SK-N-SH (cell line): ENCODE results near the gene NEGR1. TPM values are rescaled to one million over a fixed set of nuclear protein-coding genes. Genes with fewer than 3 reads are reported as not detected.

ENCODE experiments used
- CTCF ChIA-PET: fragments of 300-600, 350-600 bp; formaldehyde crosslinking; extraction: SDS; loops from one replicate; lab custom pipeline; 2021; lab: Yijun Ruan, JAX
- POLR2A ChIA-PET: fragments of 350-600 bp; sonication (Branson Sonifier 250); formaldehyde crosslinking; extraction: SDS; loops from one replicate; lab custom pipeline; 2020; ENCODE audit warnings: antibody characterized with exemption, inconsistent platforms; lab: Yijun Ruan, JAX
- DNase-seq: peaks from one replicate; pipeline ENCODE4 v3.0.0; 2012
- H2AFZ ChIP-seq: fragments of 200-600 bp; sonication (generic); 2 replicates; pipeline ENCODE4 v1.8.1; 2016; ENCODE audit warnings: antibody characterized with exemption, mild to moderate bottlenecking, low read depth
- H3F3A ChIP-seq: fragments of 200-600 bp; sonication (generic); replicated peaks from 2 replicates; pipeline ENCODE3; 2016; ENCODE audit warnings: antibody characterized with exemption, mild to moderate bottlenecking; ENCODE audit not compliant: insufficient read depth
- H3K27ac ChIP-seq, 2 experiments: fragments of 200-500 bp in 1 of 2; fragments of 200-600 bp in 1 of 2; sonication (Bioruptor generic) in 1 of 2; sonication (generic), shearing (Covaris generic) in 1 of 2; 2 replicates each; pipeline versions ENCODE4 v1.5.1 to v1.6.1; 2014 to 2016; ENCODE audit warnings: low read depth in 2 of 2, inconsistent platforms in 1 of 2, low read length in 1 of 2, mild to moderate bottlenecking in 1 of 2, mixed read lengths in 1 of 2
- H3K27me3 ChIP-seq: fragments of 200-600 bp; sonication (generic), shearing (Covaris generic); 2 replicates; pipeline ENCODE4 v1.6.1; 2016; ENCODE audit warnings: mixed run types; ENCODE audit not compliant: insufficient read depth
- H3K36me3 ChIP-seq, 2 experiments: fragments of 200-500 bp in 1 of 2; fragments of 200-600 bp in 1 of 2; sonication (Bioruptor generic) in 1 of 2; sonication (generic) in 1 of 2; replicated peaks in 1 of 2; 2 replicates each; pipeline versions ENCODE3 to v1.5.1; 2014 to 2016; ENCODE audit warnings: low read length in 1 of 2, mild to moderate bottlenecking in 1 of 2; ENCODE audit not compliant: insufficient read depth in 2 of 2, control insufficient read depth in 1 of 2
- H3K4me1 ChIP-seq, 2 experiments: fragments of 200-500 bp in 1 of 2; fragments of 200-600 bp in 1 of 2; sonication (Bioruptor generic) in 1 of 2; sonication (generic), shearing (Covaris generic) in 1 of 2; 2 replicates each; pipeline versions ENCODE4 v1.5.1 to v1.6.1; 2014 to 2016; ENCODE audit warnings: low read depth in 1 of 2, low read length in 1 of 2, mixed run types in 1 of 2; ENCODE audit not compliant: insufficient read depth in 2 of 2, control insufficient read depth in 1 of 2
- H3K4me2 ChIP-seq: fragments of 200-600 bp; sonication (generic), shearing (Covaris generic); 2 replicates; pipeline ENCODE4 v1.6.1; 2017; ENCODE audit warnings: mixed run types
- H3K4me3 ChIP-seq, 2 experiments: fragments of 200-500 bp in 1 of 2; fragments of 200-600 bp in 1 of 2; sonication (Bioruptor generic) in 1 of 2; sonication (generic), shearing (Covaris generic) in 1 of 2; 2 replicates each; pipeline versions ENCODE4 v1.5.1 to v1.8.1; 2014 to 2016; ENCODE audit warnings: low read depth in 2 of 2, inconsistent platforms in 1 of 2, low read length in 1 of 2, mild to moderate bottlenecking in 1 of 2, mixed read lengths in 1 of 2, moderate library complexity in 1 of 2
- H3K79me2 ChIP-seq: fragments of 200-600 bp; sonication (generic); 2 replicates; pipeline ENCODE4 v1.8.1; 2017; ENCODE audit warnings: mild to moderate bottlenecking; ENCODE audit not compliant: insufficient read depth
- H3K9ac ChIP-seq: fragments of 200-600 bp; sonication (generic); 2 replicates; pipeline ENCODE4 v1.6.1; 2017; ENCODE audit warnings: mixed run types
- H3K9me2 ChIP-seq: fragments of 200-600 bp; sonication (generic); 2 replicates; pipeline ENCODE4 v1.6.1; 2017; ENCODE audit warnings: mixed run types
- H3K9me3 ChIP-seq: fragments of 200-600 bp; sonication (generic); 2 replicates; pipeline ENCODE4 v1.6.1; 2017; ENCODE audit warnings: mixed run types, mild to moderate bottlenecking, moderate library complexity
- H4K20me1 ChIP-seq: fragments of 200-600 bp; sonication (generic); 2 replicates; pipeline ENCODE4 v1.6.1; 2017; ENCODE audit warnings: mild to moderate bottlenecking, mixed run types; ENCODE audit not compliant: insufficient read depth
- CHD2 ChIP-seq: fragments of 150-350 bp; IDR thresholded peaks from 2 replicates; pipeline ENCODE4 v1.6.1; 2018; ENCODE audit warnings: low read length; ENCODE audit not compliant: partially characterized antibody
- ELF1 ChIP-seq: IDR thresholded peaks from 2 replicates; pipeline ENCODE4 v1.4.0; 2012
- EP300 ChIP-seq, 2 experiments: IDR thresholded peaks; 2 replicates each; pipeline versions ENCODE4 v1.4.0 to v1.6.1; 2012; ENCODE audit warnings: borderline replicate concordance in 1 of 2, low read depth in 1 of 2, low read length in 1 of 2
- EZH2phosphoT487 ChIP-seq: fragments of 200-600 bp; sonication (generic); IDR thresholded peaks from 2 replicates; pipeline ENCODE4 v1.6.1; 2017; ENCODE audit warnings: low read depth, mixed run types, mild to moderate bottlenecking, antibody characterized with exemption, moderate library complexity, borderline replicate concordance
- FOXJ3 ChIP-seq: sonication (generic); formaldehyde crosslinking; IDR thresholded peaks from 2 replicates; pipeline ENCODE4 v1.5.1; 2020; ENCODE audit warnings: mild to moderate bottlenecking, missing genetic modification reagents
- GATA2 ChIP-seq: sonication (generic); formaldehyde crosslinking; IDR thresholded peaks from 2 replicates; pipeline ENCODE4 v1.5.0; 2020; ENCODE audit warnings: mild to moderate bottlenecking, missing genetic modification reagents
- MAX ChIP-seq: IDR thresholded peaks from 2 replicates; pipeline ENCODE4 v1.4.0; 2012; ENCODE audit warnings: low read depth
- MEF2A ChIP-seq: IDR thresholded peaks from 2 replicates; pipeline ENCODE4 v1.4.0; 2012; ENCODE audit warnings: low read depth, borderline replicate concordance
- MXI1 ChIP-seq: IDR thresholded peaks from 2 replicates; pipeline ENCODE4 v1.6.1; 2012; ENCODE audit warnings: mild to moderate bottlenecking, low read depth, low read length, improper control_type of control experiment
- NRF1 ChIP-seq: IDR thresholded peaks from 2 replicates; pipeline ENCODE4 v1.6.1; 2012; ENCODE audit warnings: low read depth, mild to moderate bottlenecking, low read length
- POLR2AphosphoS5 ChIP-seq: IDR thresholded peaks from 2 replicates; pipeline ENCODE4 v1.6.1; 2012; ENCODE audit warnings: low read depth, low read length
- RAD21 ChIP-seq: IDR thresholded peaks from 2 replicates; pipeline ENCODE4 v1.6.1; 2012; ENCODE audit warnings: mild to moderate bottlenecking, low read length
- RCOR1 ChIP-seq: fragments of 150-350 bp; IDR thresholded peaks from 2 replicates; pipeline ENCODE4 v1.6.1; 2017; ENCODE audit warnings: antibody characterized with exemption, low read length
- RFX5 ChIP-seq: IDR thresholded peaks from 2 replicates; pipeline ENCODE4 v1.6.1; 2012; ENCODE audit warnings: mild to moderate bottlenecking, improper control_type of control experiment, low read length
- SIN3A ChIP-seq: IDR thresholded peaks from 2 replicates; pipeline ENCODE4 v1.6.1; 2012; ENCODE audit warnings: low read depth, mild to moderate bottlenecking, low read length, moderate library complexity, borderline replicate concordance
- TCF12 ChIP-seq: IDR thresholded peaks from 2 replicates; pipeline ENCODE4 v1.4.0; 2012
- TEAD4 ChIP-seq: IDR thresholded peaks from 2 replicates; pipeline ENCODE4 v1.4.0; 2012; ENCODE audit warnings: mild to moderate bottlenecking, borderline replicate concordance; ENCODE audit not compliant: insufficient read depth
- USF2 ChIP-seq: fragments of 150-350 bp; IDR thresholded peaks from 2 replicates; pipeline ENCODE4 v1.6.1; 2017; ENCODE audit warnings: antibody characterized with exemption, low read length, low read depth, borderline replicate concordance
- YY1 ChIP-seq: IDR thresholded peaks from 2 replicates; pipeline ENCODE4 v1.4.0; 2012; ENCODE audit warnings: low read depth, mild to moderate bottlenecking
- ZBTB33 ChIP-seq: IDR thresholded peaks from 2 replicates; pipeline ENCODE4 v1.4.0; 2012; ENCODE audit warnings: low read depth, borderline replicate concordance
- WGBS: methylation state at CpG from one replicate; pipeline ENCODE4 v1.1.6; 2017; ENCODE audit warnings: low lambda C conversion rate; 5-methylcytosine and 5-hydroxymethylcytosine counted together
- polyA plus RNA-seq, 3 experiments: library from polyadenylated mRNA; depleted of rRNA; stranded (reverse); fragments of >200 nt; gene quantifications; 2 replicates each; pipeline ENCODE4 v1.2.3, GENCODE V29; 2012
- TF ChIP-seq, protein P1 (sequence below): fragments of 150-350 bp; IDR thresholded peaks from 2 replicates; pipeline ENCODE4 v1.6.1; 2016; ENCODE audit warnings: mild to moderate bottlenecking, low read depth, low read length

Gene NEGR1
- polyA plus RNA-seq, 1 of the 3 experiments (the other 2 are of a cell fraction): 0.21 TPM

DNA sequence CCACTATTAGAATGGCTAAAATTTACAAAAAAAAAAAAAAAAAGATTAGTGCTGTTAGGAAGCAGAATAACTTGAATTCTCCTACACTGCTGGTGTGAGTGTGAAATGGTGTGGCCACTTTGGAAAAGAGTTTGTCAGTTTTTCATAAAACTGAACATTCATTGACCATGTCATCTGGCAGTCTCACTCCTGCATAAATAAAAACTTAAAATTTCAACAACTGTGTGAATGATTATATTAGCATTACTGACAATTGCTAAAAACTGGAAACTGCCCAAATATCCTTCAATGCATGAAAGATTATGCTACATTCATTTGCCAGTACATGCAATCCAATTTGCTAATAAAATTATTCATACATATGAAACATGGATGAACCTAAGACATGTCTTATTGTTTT, 570.9 kb downstream of the NEGR1 start:
- ChIA-PET CTCF (no interaction called here), POLR2A (no interaction called here)
- no peak overlapping the region for H2AFZ ChIP-seq
- H3K36me3 ChIP-seq: no peaks in the 10 kb centered on the region
- H4K20me1 ChIP-seq: no peaks in the 10 kb centered on the region
- no peak overlapping the region for H3K4me2 ChIP-seq
- no peaks in the 10 kb centered on the region for H3K4me1 ChIP-seq
- no peaks in the 10 kb centered on the region for H3K79me2 ChIP-seq
- TF ChIP-seq ZBTB33: no peak
- no peak for TF ChIP-seq MXI1
- no peak for TF ChIP-seq EZH2phosphoT487
- TF ChIP-seq FOXJ3: no peak
- TF ChIP-seq CHD2: no peak
- no peak for TF ChIP-seq SIN3A
- TF ChIP-seq GATA2: no peak
- no peak for TF ChIP-seq USF2
- TF ChIP-seq, protein P1, sequence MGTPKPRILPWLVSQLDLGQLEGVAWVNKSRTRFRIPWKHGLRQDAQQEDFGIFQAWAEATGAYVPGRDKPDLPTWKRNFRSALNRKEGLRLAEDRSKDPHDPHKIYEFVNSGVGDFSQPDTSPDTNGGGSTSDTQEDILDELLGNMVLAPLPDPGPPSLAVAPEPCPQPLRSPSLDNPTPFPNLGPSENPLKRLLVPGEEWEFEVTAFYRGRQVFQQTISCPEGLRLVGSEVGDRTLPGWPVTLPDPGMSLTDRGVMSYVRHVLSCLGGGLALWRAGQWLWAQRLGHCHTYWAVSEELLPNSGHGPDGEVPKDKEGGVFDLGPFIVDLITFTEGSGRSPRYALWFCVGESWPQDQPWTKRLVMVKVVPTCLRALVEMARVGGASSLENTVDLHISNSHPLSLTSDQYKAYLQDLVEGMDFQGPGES: no peak
- H3K27ac ChIP-seq: no peak overlapping the region
- H3F3A ChIP-seq: no peaks in the 10 kb centered on the region
- H3K27me3 ChIP-seq: no peaks in the 10 kb centered on the region
- no peak for DNase-seq
- no peaks in the 10 kb centered on the region for H3K9me3 ChIP-seq
- H3K4me3 ChIP-seq: no peak overlapping the region
- no peak overlapping the region for H3K9ac ChIP-seq
- H3K9me2 ChIP-seq: no peaks in the 10 kb centered on the region

GRCh38 chr1:71706029-71706671, 576.2 kb downstream of the NEGR1 start:
- 50% methylated on average over 1 of the region's 5 CpGs for WGBS
- CTCF ChIA-PET: interaction anchor here (1.1 to 1.8 kb wide), 2 partner anchors 17 to 332 kb away, joined by 3 to 5 read pairs; no protein-coding TSS in a partner anchor
- Histone ChIP-seq H3K9ac (no peak overlapping the region), H2AFZ (no peak overlapping the region), H3K4me2 (no peak overlapping the region), H3K27ac (no peak overlapping the region), H3K9me3 (no peaks in the 10 kb centered on the region; the same call in 1 of the 2 replicates), H3K79me2 (no peaks in the 10 kb centered on the region), H3K4me3 (no peak overlapping the region), H4K20me1 (no peaks in the 10 kb centered on the region), H3K36me3 (no peaks in the 10 kb centered on the region), H3K27me3 (no peaks in the 10 kb centered on the region), H3K4me1 (no peaks in the 10 kb centered on the region; a peak in 1 of 4 replicates), H3F3A (no peaks in the 10 kb centered on the region), H3K9me2 (0 out of 2 replicates have a peak, but pooled peaks cover 3% of the 10 kb centered on the region)
- DNase-seq: peak; percentile 46
- POLR2A ChIA-PET: no interaction called here
- TF ChIP-seq EP300 (IDR thresholded peaks at IDR 0.05; ENCODE audit: borderline replicate concordance in 1 of 2, low read depth in 1 of 2, low read length in 1 of 2) (peak in 1 of 2 experiments; percentile 51; a peak in 1 of 4 replicates), NRF1 (no peak), POLR2AphosphoS5 (no peak), RAD21 (no peak), TCF12 (no peak), RFX5 (no peak), YY1 (no peak), MEF2A (no peak), CHD2 (peak; percentile 60), ELF1 (no peak), TEAD4 (no peak), RCOR1 (peak; percentile 81), MAX (no peak), MXI1 (no peak)
